PC-9 (cell line): ENCODE measurements around the gene BPIFB2. TPM values are rescaled to one million over a fixed set of nuclear protein-coding genes. Genes with fewer than 3 reads are reported as not detected.

Source experiments
- BruUV-seq: library from RNA; stranded (reverse); fragments of 400-500 nt; replicated peaks from 2 replicates; lab custom pipeline; 2021; lab: Mats Ljungman, UMichigan
- CTCF ChIA-PET: fragments of 300-600 bp; sonication (Branson Sonifier 250); formaldehyde crosslinking; loops from one replicate; lab custom pipeline; 2022; ENCODE audit warnings: antibody characterized with exemption; lab: Charles Lee
- POLR2A ChIA-PET: fragments of 300-600 bp; sonication (Branson Sonifier 250); formaldehyde crosslinking; loops from one replicate; lab custom pipeline; 2022; ENCODE audit warnings: antibody characterized with exemption; ENCODE audit not compliant: unreplicated experiment; lab: Charles Lee
- DNase-seq, 2 experiments: peaks; one replicate each; pipeline versions ENCODE4 v3.0.0 to v3.0.0-alpha.2; 2015 to 2022; ENCODE audit warnings: mixed read lengths in 1 of 2
- H2AFZ ChIP-seq: fragments of 200-600 bp; sonication (generic); 2 replicates; pipeline ENCODE4 v1.8.1; 2017; ENCODE audit warnings: antibody characterized with exemption
- H3F3A ChIP-seq: fragments of 200-600 bp; sonication (generic); 2 replicates; pipeline ENCODE4 v1.8.1; 2017; ENCODE audit warnings: antibody characterized with exemption, mild to moderate bottlenecking, low read depth; ENCODE audit not compliant: insufficient read depth
- H3K27ac ChIP-seq: fragments of 200-600 bp; sonication (generic); 2 replicates; pipeline ENCODE4 v1.6.1; 2016; ENCODE audit warnings: mixed run types
- H3K27me3 ChIP-seq: fragments of 200-600 bp; sonication (generic); 2 replicates; pipeline ENCODE4 v1.6.1; 2016; ENCODE audit warnings: low read depth, mixed run types; ENCODE audit not compliant: insufficient read depth
- H3K36me3 ChIP-seq: fragments of 200-600 bp; sonication (generic); 2 replicates; pipeline ENCODE4 v1.6.1; 2016; ENCODE audit warnings: low read depth, mixed run types
- H3K4me1 ChIP-seq: fragments of 200-600 bp; sonication (generic); replicated peaks from 2 replicates; pipeline ENCODE4 v1.6.1; 2016; ENCODE audit warnings: mixed run types; ENCODE audit not compliant: insufficient read depth
- H3K4me2 ChIP-seq: fragments of 200-600 bp; sonication (generic); 2 replicates; pipeline ENCODE4 v1.6.1; 2017; ENCODE audit warnings: mixed run types
- H3K4me3 ChIP-seq: fragments of 200-600 bp; sonication (generic); 2 replicates; pipeline ENCODE4 v1.6.1; 2016; ENCODE audit warnings: mixed run types
- H3K79me2 ChIP-seq: fragments of 200-600 bp; sonication (generic); 2 replicates; pipeline ENCODE4 v1.6.1; 2017; ENCODE audit warnings: low read depth, mixed run types
- H3K9me2 ChIP-seq: fragments of 200-600 bp; sonication (generic); 2 replicates; pipeline ENCODE4 v1.8.1; 2017; ENCODE audit warnings: mild to moderate bottlenecking; ENCODE audit not compliant: insufficient read depth
- H3K9me3 ChIP-seq: fragments of 200-600 bp; sonication (generic); 2 replicates; pipeline ENCODE4 v1.8.1; 2016; ENCODE audit warnings: low read depth; ENCODE audit not compliant: insufficient read depth
- H4K20me1 ChIP-seq: fragments of 200-600 bp; sonication (generic); 2 replicates; pipeline ENCODE4 v1.8.1; 2017; ENCODE audit not compliant: insufficient read depth
- CTCF ChIP-seq: fragments of 200-600 bp; sonication (generic); conservative IDR thresholded peaks from 2 replicates; pipeline ENCODE4 v1.6.1; 2017; ENCODE audit warnings: mixed run types, antibody characterized with exemption, mild to moderate bottlenecking, moderate library complexity
- EZH2 ChIP-seq: fragments of 200-600 bp; sonication (generic); IDR thresholded peaks from 2 replicates; pipeline ENCODE4 v1.8.0; 2017; ENCODE audit warnings: antibody characterized with exemption, low read depth
- intact Hi-C: fragments of 100-400 bp; cut with micrococcal nuclease; formaldehyde crosslinking; loops from one replicate; pipeline ENCODE4 v1.10.0; 2022; ENCODE audit not compliant: unreplicated experiment
- total RNA-seq: library from RNA; stranded (reverse); gene quantifications from 2 replicates; pipeline ENCODE4 v1.2.3, GENCODE V29; 2021

Gene BPIFB2
- total RNA-seq, 1 experiment from 2014 or later: not detected

- ChIA-PET POLR2A (interaction anchor here (0.9 kb wide), 1 partner anchor 28 kb away, joined by 8 read pairs; no protein-coding TSS in a partner anchor), CTCF (no interaction called here)
- Histone ChIP-seq H3K27me3 (peaks cover 76% of the 10 kb centered on the region), H3K79me2 (no peaks in the 10 kb centered on the region), H4K20me1 (no peaks in the 10 kb centered on the region), H3K4me3 (no peak overlapping the region), H3F3A (no peaks in the 10 kb centered on the region), H3K4me1 (no peaks in the 10 kb centered on the region), H3K9me3 (no peaks in the 10 kb centered on the region), H2AFZ (no peak overlapping the region), H3K4me2 (no peak overlapping the region), H3K9me2 (no peaks in the 10 kb centered on the region), H3K36me3 (no peaks in the 10 kb centered on the region), H3K27ac (no peak overlapping the region)
- TF ChIP-seq EZH2 (no peak), CTCF (no peak)
- intact Hi-C loops: no loop called here
- no TSS peak for BruUV-seq
- DNase-seq: no peak
Measured at GRCh38 chr20:33069673-33070072, 62.2 kb downstream of the BPIFB2 start.

- no TSS peak for BruUV-seq
- DNase-seq: no peak
- H3K9me2 ChIP-seq: no peaks in the 10 kb centered on the region
- intact Hi-C loops: no loop called here
- TF ChIP-seq CTCF (no peak), EZH2 (no peak)
- H3K79me2 ChIP-seq: no peaks in the 10 kb centered on the region
- POLR2A ChIA-PET: no interaction called here
- no peaks in the 10 kb centered on the region for H3K9me3 ChIP-seq
- no peak overlapping the region for H3K4me2 ChIP-seq
- H3K4me3 ChIP-seq: no peak overlapping the region
- H3F3A ChIP-seq: no peaks in the 10 kb centered on the region
- CTCF ChIA-PET: no interaction called here
- no peaks in the 10 kb centered on the region for H3K36me3 ChIP-seq
- no peaks in the 10 kb centered on the region for H3K4me1 ChIP-seq
- no peak overlapping the region for H2AFZ ChIP-seq
- no peak overlapping the region for H3K27ac ChIP-seq
- peaks cover 78% of the 10 kb centered on the region for H3K27me3 ChIP-seq
- no peaks in the 10 kb centered on the region for H4K20me1 ChIP-seq
Measured at GRCh38 chr20:33070111-33071053, 62.9 kb downstream of the BPIFB2 start.

- H3K9me2 ChIP-seq: no peaks in the 10 kb centered on the region
- no peaks in the 10 kb centered on the region for H3K36me3 ChIP-seq
- no peaks in the 10 kb centered on the region for H3F3A ChIP-seq
- no peak overlapping the region for H2AFZ ChIP-seq
- no TSS peak for BruUV-seq
- no peaks in the 10 kb centered on the region for H3K4me1 ChIP-seq
- H3K4me3 ChIP-seq: no peak overlapping the region
- no peaks in the 10 kb centered on the region for H3K79me2 ChIP-seq
- POLR2A ChIA-PET: no interaction called here
- H3K27me3 ChIP-seq: peaks cover 76% of the 10 kb centered on the region
- intact Hi-C loops: no loop called here
- no peak overlapping the region for H3K27ac ChIP-seq
- H4K20me1 ChIP-seq: no peaks in the 10 kb centered on the region
- CTCF ChIA-PET: no interaction called here
- TF ChIP-seq EZH2 (no peak), CTCF (no peak)
- DNase-seq: no peak
- no peak overlapping the region for H3K4me2 ChIP-seq
- H3K9me3 ChIP-seq: no peaks in the 10 kb centered on the region
Measured at GRCh38 chr20:33071198-33071597, 63.7 kb downstream of the BPIFB2 start.
